Thyroid gland (tissue), 4 donors: ENCODE data around the gene TNP2.

ENCODE experiments used
- POLR2A ChIP-seq, 2 donors: fragments of 450-650 bp; IDR thresholded peaks; one replicate each; pipeline ENCODE4 v1.6.1; 2017; ENCODE audit warnings: antibody characterized with exemption in 2 of 2, mild to moderate bottlenecking in 2 of 2, moderate library complexity in 1 of 2
- TF ChIP-seq, protein P1 (sequence below), 6 experiments: fragments of 200-600 bp in 3 of 6; fragments of 450-650 bp in 3 of 6; sonication (generic) in 3 of 6; IDR thresholded peaks; one replicate each; pipeline ENCODE4 v1.5.1; 2016 to 2019; ENCODE audit warnings: antibody characterized with exemption in 6 of 6, mild to moderate bottlenecking in 2 of 6, inconsistent platforms in 1 of 6, moderate library complexity in 1 of 6

DNA sequence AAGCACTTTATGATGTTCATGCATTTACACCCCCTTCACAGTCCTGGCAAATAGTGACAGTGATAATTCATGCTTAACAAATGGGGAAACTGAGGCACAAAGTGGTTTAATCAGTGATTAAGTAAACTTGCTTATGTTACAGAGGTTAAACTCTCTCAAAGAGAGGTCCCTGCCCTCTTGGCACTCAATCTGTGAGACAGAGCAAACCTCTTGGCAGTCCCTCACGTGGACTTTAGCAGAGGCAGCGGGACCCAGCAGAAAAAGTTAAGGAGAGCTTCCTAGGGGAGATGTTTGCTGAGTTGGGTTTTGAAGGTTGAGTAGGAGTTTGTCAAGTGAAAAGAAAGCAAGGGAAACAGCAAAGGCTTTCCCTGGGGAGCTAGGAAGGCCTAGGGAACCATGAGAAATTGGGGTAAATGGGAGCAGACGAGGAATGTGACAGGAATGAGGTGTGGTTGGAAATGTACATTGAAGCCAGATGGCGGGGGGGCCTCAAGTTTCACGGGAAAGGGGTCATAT, 23.8 kb downstream of the TNP2 start:
- TF ChIP-seq, protein P1, sequence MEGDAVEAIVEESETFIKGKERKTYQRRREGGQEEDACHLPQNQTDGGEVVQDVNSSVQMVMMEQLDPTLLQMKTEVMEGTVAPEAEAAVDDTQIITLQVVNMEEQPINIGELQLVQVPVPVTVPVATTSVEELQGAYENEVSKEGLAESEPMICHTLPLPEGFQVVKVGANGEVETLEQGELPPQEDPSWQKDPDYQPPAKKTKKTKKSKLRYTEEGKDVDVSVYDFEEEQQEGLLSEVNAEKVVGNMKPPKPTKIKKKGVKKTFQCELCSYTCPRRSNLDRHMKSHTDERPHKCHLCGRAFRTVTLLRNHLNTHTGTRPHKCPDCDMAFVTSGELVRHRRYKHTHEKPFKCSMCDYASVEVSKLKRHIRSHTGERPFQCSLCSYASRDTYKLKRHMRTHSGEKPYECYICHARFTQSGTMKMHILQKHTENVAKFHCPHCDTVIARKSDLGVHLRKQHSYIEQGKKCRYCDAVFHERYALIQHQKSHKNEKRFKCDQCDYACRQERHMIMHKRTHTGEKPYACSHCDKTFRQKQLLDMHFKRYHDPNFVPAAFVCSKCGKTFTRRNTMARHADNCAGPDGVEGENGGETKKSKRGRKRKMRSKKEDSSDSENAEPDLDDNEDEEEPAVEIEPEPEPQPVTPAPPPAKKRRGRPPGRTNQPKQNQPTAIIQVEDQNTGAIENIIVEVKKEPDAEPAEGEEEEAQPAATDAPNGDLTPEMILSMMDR (IDR thresholded peaks at IDR 0.05): no peak
- no peak for TF ChIP-seq POLR2A (IDR thresholded peaks at IDR 0.05)
